HG02642 (cell line): ENCODE data around the gene TMEM63B.
"Not testable (repeated sequence)": the region's sequence is repeated elsewhere in the genome, so short reads cannot be mapped to it uniquely, and the experiment has no call there.

Experiments
- ATAC-seq: cut with Tn5 transposase; IDR thresholded peaks from one replicate; pipeline ENCODE4 v1.9.1; 2021; ENCODE audit warnings: mild to moderate bottlenecking; ENCODE audit not compliant: unreplicated experiment, poor library complexity

The TMEM63B gene

DNA sequence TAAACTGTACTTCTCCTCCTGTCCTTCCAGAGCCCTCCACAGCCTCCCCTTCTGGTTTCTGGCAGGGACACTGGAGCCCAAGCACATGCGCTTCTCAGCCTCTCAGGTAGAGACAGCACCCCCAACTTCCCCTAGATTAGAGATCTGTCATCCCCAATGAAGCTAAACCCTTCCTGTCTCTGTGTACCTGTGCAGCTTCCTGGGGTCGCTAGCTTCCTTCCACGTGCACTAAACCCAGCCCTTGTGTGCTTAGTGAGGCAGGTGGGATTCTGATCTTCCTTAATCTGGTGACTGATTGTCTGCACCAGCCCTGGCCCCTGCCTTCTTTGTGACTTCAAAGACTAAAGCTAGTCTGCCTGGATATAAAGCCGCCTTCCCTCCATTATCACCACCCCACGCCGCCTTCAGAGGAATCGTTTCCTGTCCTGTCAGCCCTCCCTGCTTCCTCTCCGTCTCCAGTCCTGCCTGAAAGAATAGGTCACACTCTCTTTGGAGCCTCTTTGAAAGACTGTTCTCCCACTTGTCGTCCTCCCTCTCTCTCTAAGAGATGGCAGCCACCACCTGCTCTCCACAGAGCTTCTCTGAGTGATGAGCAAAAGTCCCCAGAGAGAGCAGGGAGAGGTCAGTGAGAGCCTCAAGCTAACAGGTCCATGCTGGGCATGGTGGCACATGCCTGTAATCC, 58.7 kb downstream of the TMEM63B start:
- ATAC-seq, result no peak

- no peak for ATAC-seq
Observed at GRCh38 chr6:44186635-44187025, 59.3 kb downstream of the TMEM63B start.

GRCh38 chr6:44188819-44189218, 61.5 kb downstream of the TMEM63B start:
- ATAC-seq, result no peak

GRCh38 chr6:44189257-44189656, 61.9 kb downstream of the TMEM63B start:
- ATAC-seq, result no peak

GRCh38 chr6:44190715-44191114, 63.4 kb downstream of the TMEM63B start:
- peak; percentile 51 for ATAC-seq

GRCh38 chr6:44192428-44193041, 65.2 kb downstream of the TMEM63B start:
- ATAC-seq, result no peak

DNA sequence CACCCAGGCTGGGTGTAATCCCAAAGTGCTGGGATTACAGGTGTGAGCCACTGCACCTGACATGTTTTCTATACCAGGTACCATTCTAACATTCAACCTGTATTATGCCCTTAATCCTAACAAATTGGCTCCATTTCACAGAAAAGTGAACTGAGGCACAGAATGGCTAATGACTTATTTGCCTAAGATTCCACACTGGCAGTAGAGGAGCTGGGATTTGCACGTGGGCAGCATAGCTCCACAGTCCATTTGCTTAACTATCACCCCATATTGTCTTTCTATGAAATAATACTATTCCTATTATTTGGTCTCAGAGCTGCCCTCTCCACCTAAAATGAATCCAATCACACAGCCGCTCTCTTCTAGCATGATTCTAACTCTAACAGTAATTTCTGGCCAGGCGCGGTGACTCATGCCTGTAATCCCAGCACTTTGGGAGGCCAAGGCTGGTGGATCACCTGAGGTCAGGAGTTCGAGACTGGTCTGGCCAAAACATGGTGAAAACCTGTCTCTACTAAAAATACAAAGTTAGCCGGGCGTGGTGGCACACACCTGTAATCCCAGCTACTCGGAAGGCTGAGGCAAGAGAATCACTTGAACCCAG, 66.1 kb downstream of the TMEM63B start:
- ATAC-seq, result no peak

DNA sequence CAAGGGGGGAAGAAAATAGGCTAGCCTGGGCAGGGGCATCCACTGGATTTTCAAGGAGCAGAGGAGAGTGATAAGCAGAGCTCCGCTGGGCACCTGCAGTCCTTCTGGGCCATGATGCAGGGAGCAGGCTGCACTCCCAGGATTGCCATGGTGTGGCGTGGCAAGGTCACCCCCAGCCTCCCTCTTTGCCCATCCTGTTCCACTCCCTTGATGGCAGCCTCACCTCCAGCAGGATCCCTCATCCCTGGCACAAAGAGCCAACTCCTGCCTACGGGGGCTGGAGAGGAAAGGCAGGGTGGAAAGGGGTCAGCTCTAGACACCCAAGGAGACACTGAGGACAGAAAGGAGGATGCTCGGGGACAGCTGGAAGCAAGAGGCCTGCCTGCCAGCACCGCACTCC, 67.0 kb downstream of the TMEM63B start:
- ATAC-seq, result no peak

DNA sequence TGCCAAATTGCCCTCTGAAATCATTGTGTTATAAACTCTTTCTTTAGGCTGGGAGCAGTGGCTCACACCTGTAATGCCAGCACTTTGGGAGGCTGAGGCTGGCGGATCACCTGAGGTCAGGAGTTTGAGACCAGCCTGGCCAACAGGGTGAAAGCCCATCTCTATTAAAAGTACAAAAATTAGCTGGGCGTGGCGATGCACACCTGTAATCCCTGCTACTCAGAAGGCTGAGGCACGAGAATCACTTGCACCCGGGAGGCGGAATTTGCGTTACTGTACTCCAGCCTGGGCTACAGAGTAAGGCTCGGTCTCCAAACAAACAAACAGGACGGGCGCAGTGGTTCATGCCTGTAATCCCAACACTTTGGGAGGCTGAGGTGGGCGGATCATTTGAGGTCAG, 69.0 kb downstream of the TMEM63B start:
- ATAC-seq, result not testable (repeated sequence)

DNA sequence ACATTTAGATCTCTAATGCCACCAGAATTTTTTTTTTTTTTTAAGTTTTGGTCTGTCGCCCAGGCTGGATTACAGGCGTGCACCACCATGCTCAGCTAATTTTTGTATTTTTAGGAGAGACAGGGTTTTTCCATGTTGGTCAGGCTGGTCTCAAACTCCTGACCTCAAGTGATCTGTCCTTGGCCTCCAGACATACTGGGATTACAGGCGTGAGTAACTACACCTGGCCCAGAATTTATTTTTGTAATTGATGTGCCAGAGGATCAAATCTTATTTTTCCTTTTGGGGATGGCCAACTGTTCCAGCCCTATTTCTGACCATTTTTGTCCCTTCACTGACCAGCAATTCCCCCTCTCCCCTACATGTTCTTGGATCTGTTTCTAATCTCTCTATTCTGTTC, 71.3 kb downstream of the TMEM63B start:
- ATAC-seq, result no peak

DNA sequence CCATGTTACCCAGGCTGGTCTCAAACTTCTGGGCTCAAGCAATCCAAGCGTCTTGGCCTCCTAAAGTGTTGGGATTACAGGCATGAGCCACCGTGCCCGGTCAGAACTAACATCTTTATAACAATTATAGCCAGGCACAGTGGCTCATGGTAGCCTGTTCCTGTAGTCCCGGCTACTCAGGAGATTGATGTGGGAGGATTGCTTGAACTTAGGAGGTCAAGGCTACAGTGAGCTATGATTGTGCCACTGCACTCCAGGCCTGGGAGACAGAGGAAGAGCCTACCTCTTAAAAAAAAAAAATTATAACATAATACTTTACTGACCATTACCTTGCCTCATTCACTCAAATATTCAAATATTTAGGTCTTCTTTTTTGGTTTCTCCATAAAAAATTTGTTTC, 72.5 kb downstream of the TMEM63B start:
- no peak for ATAC-seq

- no peak for ATAC-seq
Observed at GRCh38 chr6:44201200-44201599, 73.8 kb downstream of the TMEM63B start.

GRCh38 chr6:44201638-44202303, 74.4 kb downstream of the TMEM63B start:
- ATAC-seq, result no peak

DNA sequence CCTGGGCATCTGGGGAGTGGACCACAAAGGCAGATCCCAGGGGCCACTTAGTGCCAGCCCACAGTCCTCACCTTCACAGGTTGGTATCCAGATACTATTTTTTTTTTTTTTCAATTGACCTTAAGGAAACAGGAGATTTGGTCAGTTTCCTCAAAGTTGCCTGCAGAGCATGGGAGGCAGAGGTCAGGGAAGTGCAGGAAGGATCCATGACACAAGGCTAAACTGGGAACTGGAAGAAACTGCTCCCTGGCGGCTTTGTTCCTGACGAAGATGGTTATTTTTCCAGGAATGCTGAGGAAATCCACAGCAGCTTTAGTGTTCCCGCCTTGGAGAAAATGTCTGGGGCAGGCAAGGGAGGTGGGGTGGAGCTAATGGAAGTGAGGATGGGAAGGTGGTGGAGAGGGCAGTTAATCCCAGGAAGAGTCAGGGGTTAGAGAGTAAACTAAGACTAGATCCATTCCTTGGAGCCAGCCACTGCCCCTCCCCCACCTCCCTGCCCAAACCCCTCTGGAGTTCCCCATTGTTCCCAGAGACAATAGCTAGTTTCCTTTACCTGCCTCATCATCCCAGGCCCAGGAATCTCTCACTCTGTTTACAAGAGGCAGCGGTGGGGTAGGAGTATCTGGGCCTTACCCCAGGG, 75.1 kb downstream of the TMEM63B start:
- no peak for ATAC-seq

DNA sequence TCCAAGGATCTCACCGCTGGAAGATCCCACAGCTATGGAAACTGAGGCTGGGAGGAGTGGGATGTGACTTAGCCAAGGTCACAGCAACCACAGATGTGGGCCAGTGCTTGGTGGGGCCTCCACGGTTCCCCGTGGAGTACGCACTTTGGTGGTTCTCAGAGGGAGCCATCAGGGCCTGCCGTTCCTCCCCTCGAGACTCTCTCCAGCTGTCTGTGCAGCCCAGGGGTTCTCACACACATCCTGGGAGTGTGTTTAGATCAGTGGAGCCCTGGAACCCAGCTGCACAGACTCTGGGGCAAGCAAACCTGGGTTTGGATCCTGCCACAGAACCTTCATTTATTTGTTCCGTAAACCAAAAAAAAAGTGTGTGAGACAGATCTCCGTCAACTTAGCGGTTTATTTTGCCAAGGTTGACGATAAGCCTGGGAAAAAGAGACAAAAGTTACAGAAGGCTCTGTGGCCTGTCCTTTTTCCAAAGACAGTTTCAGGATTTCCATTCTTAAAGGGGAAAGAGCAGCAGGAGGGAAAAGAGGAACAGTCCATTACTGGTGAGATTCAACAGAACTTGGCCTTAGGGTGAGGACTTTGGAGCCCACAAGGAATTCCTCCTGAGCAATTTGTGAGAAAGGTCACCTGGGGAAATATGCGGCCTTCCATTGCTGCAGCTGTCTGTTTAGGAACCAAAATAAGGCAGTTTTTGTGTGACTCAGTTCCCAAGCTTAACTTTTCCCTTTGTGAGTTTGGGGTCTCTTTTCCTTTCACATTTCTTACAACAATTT, 75.8 kb downstream of the TMEM63B start:
- ATAC-seq, result no peak

GRCh38 chr6:44203955-44204354, 76.6 kb downstream of the TMEM63B start:
- no peak for ATAC-seq
